CD14-positive monocyte (primary cell): Measurements from ENCODE around the gene ZEB1. TPM values are rescaled to one million over a fixed set of nuclear protein-coding genes. Genes with fewer than 3 reads are reported as not detected.

Source experiments
- DNase-seq, 3 donors: peaks; one replicate each; pipeline ENCODE4 v3.0.0-alpha.2; 2011 to 2022
- H2AFZ ChIP-seq: 2 replicates; pipeline ENCODE4 v1.6.0; 2012; ENCODE audit warnings: mild to moderate bottlenecking, low read depth, low read length, inconsistent platforms; ENCODE audit not compliant: insufficient read depth, poor library complexity, severe bottlenecking
- H3K27ac ChIP-seq, 2 donors: 1 replicate in 1 of 2; 2 replicates in 1 of 2; pipeline ENCODE4 v1.5.1; 2012 to 2013; ENCODE audit warnings: low read length in 2 of 2, control low read depth in 1 of 2, inconsistent platforms in 1 of 2, low read depth in 1 of 2, mild to moderate bottlenecking in 1 of 2
- H3K27me3 ChIP-seq, 2 donors: one replicate each; pipeline versions ENCODE4 v1.6.0 to v1.6.1; 2011 to 2013; ENCODE audit warnings: low read length in 2 of 2; ENCODE audit not compliant: control insufficient read depth in 2 of 2, insufficient read depth in 2 of 2
- H3K36me3 ChIP-seq, 2 donors: replicated peaks in 1 of 2; 1 replicate in 1 of 2; 2 replicates in 1 of 2; pipeline versions ENCODE4 v1.5.1 to v1.6.1; 2012 to 2013; ENCODE audit warnings: low read length in 2 of 2, control low read depth in 1 of 2, inconsistent platforms in 1 of 2, mild to moderate bottlenecking in 1 of 2; ENCODE audit not compliant: insufficient read depth in 2 of 2, control insufficient read depth in 1 of 2
- H3K4me1 ChIP-seq, 2 donors: 1 replicate in 1 of 2; 2 replicates in 1 of 2; pipeline versions ENCODE4 v1.5.1 to v1.6.1; 2012 to 2013; ENCODE audit warnings: low read length in 2 of 2, control low read depth in 1 of 2, inconsistent platforms in 1 of 2, mild to moderate bottlenecking in 1 of 2, moderate library complexity in 1 of 2; ENCODE audit not compliant: insufficient read depth in 2 of 2, control insufficient read depth in 1 of 2
- H3K4me2 ChIP-seq: replicated peaks from 2 replicates; pipeline ENCODE3; 2012; ENCODE audit warnings: low read length, moderate library complexity, mild to moderate bottlenecking; ENCODE audit not compliant: poor library complexity, severe bottlenecking; ENCODE audit errors: extremely low read depth
- H3K4me3 ChIP-seq, 3 experiments: fragments of 200-600 bp in 1 of 3; sonication (generic) in 1 of 3; replicated peaks in 1 of 3; 1 replicate in 2 of 3; 2 replicates in 1 of 3; pipeline ENCODE4 v1.5.1; 2011 to 2013; ENCODE audit warnings: low read length in 3 of 3, mild to moderate bottlenecking in 3 of 3, control low read depth in 2 of 3, low read depth in 2 of 3, inconsistent platforms in 1 of 3, moderate library complexity in 1 of 3
- H3K79me2 ChIP-seq: 2 replicates; pipeline ENCODE4 v1.6.0; 2012; ENCODE audit warnings: mild to moderate bottlenecking, control low read depth, inconsistent platforms, low read length, moderate library complexity; ENCODE audit not compliant: insufficient read depth
- H3K9ac ChIP-seq: 2 replicates; pipeline ENCODE4 v1.6.0; 2017; ENCODE audit warnings: low read length, mild to moderate bottlenecking; ENCODE audit not compliant: insufficient read depth, poor library complexity, severe bottlenecking
- H3K9me3 ChIP-seq, 2 donors: replicated peaks in 1 of 2; 1 replicate in 1 of 2; 2 replicates in 1 of 2; pipeline versions ENCODE4 v1.5.1 to v1.6.1; 2012 to 2013; ENCODE audit warnings: low read length in 2 of 2, control low read depth in 1 of 2; ENCODE audit not compliant: control insufficient read depth in 1 of 2, insufficient read depth in 1 of 2
- H4K20me1 ChIP-seq: 2 replicates; pipeline ENCODE4 v1.6.0; 2012; ENCODE audit warnings: mild to moderate bottlenecking, low read length, control low read depth, moderate library complexity; ENCODE audit not compliant: insufficient read depth
- H3K27ac Mint-ChIP-seq, 7 donors: one replicate each; pipeline ENCODE4 v1.8.0; 2020; ENCODE audit warnings: mild to moderate bottlenecking in 7 of 7, mixed read lengths in 7 of 7, moderate library complexity in 6 of 7, inconsistent platforms in 2 of 7
- H3K27me3 Mint-ChIP-seq, 3 donors: one replicate each; pipeline ENCODE4 v1.8.0; 2021 to 2022; ENCODE audit warnings: low read depth in 3 of 3, mild to moderate bottlenecking in 3 of 3, mixed read lengths in 3 of 3, moderate library complexity in 3 of 3, inconsistent platforms in 1 of 3
- H3K36me3 Mint-ChIP-seq, 2 donors: one replicate each; pipeline ENCODE4 v1.8.0; 2020; ENCODE audit warnings: mixed read lengths in 2 of 2, inconsistent platforms in 1 of 2, mild to moderate bottlenecking in 1 of 2
- H3K4me1 Mint-ChIP-seq: one replicate; pipeline ENCODE4 v1.8.0; 2020; ENCODE audit warnings: mild to moderate bottlenecking, mixed read lengths
- H3K4me3 Mint-ChIP-seq, 2 donors: one replicate each; pipeline ENCODE4 v1.8.0; 2020; ENCODE audit warnings: mild to moderate bottlenecking in 2 of 2, mixed read lengths in 2 of 2, moderate library complexity in 1 of 2
- H3K9me3 Mint-ChIP-seq, 7 donors: one replicate each; pipeline ENCODE4 v1.8.0; 2020 to 2022; ENCODE audit warnings: mixed read lengths in 7 of 7, mild to moderate bottlenecking in 6 of 7, moderate library complexity in 6 of 7, inconsistent platforms in 2 of 7
- CTCF ChIP-seq: fragments of 200-600 bp; IDR thresholded peaks from one replicate; pipeline ENCODE4 v1.8.0; 2022; ENCODE audit warnings: antibody characterized with exemption, mild to moderate bottlenecking
- WGBS: methylation state at CpG from one replicate; pipeline ENCODE4 v1.1.5; 2013; ENCODE audit warnings: missing lambda C conversion rate; ENCODE audit not compliant: insufficient coverage; 5-methylcytosine and 5-hydroxymethylcytosine counted together
- intact Hi-C, 2 donors: fragments of 100-400 bp; cut with micrococcal nuclease; formaldehyde crosslinking; loops; one replicate each; pipeline versions ENCODE4 v1.15.0 to v1.15.1; 2023
- polyA plus RNA-seq, 3 donors: library from polyadenylated mRNA; depleted of rRNA in 1 of 3; unstranded in 2 of 3; stranded (reverse) in 1 of 3; fragments of 300-500 nt in 2 of 3; fragments of >200 nt in 1 of 3; fragmentation: Illumina TruSeq in 2 of 3; gene quantifications; 1 replicate in 2 of 3; 2 replicates in 1 of 3; pipeline ENCODE4 v1.2.3, GENCODE V29; 2012 to 2021

ZEB1 gene
- polyA plus RNA-seq, 3 donors = 0.13 to 0.20 TPM; not detected in 1

- Histone ChIP-seq H3K4me3 (no peak overlapping the region), H3K9me3 (no peaks in the 10 kb centered on the region), H3K36me3 (no peaks in the 10 kb centered on the region), H4K20me1 (no peaks in the 10 kb centered on the region), H2AFZ (no peak overlapping the region), H3K9ac (no peak overlapping the region), H3K4me1 (no peaks in the 10 kb centered on the region), H3K4me2 (no peak overlapping the region), H3K27ac (no peak overlapping the region), H3K27me3 (no peaks in the 10 kb centered on the region), H3K79me2 (no peaks in the 10 kb centered on the region)
- Mint-ChIP-seq H3K4me1 (no peaks in the 10 kb centered on the region), H3K27ac (no peak overlapping the region), H3K9me3 (no peaks in the 10 kb centered on the region), H3K27me3 (no peaks in the 10 kb centered on the region), H3K4me3 (no peak overlapping the region), H3K36me3 (no peaks in the 10 kb centered on the region)
- intact Hi-C loops = no loop called here
- no peak for DNase-seq
- 100% methylated on average over 1 of the region's 3 CpGs for WGBS
- no peak for TF ChIP-seq CTCF
These were observed 76.7 kb downstream of the ZEB1 start for GRCh38 chr10:31395695-31396094.

GRCh38 chr10:31396376-31396775, 77.4 kb downstream of the ZEB1 start:
- no peaks in the 10 kb centered on the region for H3K9me3 ChIP-seq
- intact Hi-C loops = no loop called here
- H3K4me1 ChIP-seq = no peaks in the 10 kb centered on the region
- no peaks in the 10 kb centered on the region for H3K27me3 ChIP-seq
- H3K9ac ChIP-seq = no peak overlapping the region
- Mint-ChIP-seq H3K36me3 (no peaks in the 10 kb centered on the region), H3K4me3 (no peak overlapping the region), H3K4me1 (no peaks in the 10 kb centered on the region), H3K27ac (no peak overlapping the region), H3K9me3 (no peaks in the 10 kb centered on the region), H3K27me3 (no peaks in the 10 kb centered on the region)
- H3K4me2 ChIP-seq = no peak overlapping the region
- no peak for TF ChIP-seq CTCF
- H3K27ac ChIP-seq = no peak overlapping the region
- no peaks in the 10 kb centered on the region for H3K79me2 ChIP-seq
- no peak overlapping the region for H3K4me3 ChIP-seq
- H2AFZ ChIP-seq = no peak overlapping the region
- DNase-seq = no peak
- H3K36me3 ChIP-seq = no peaks in the 10 kb centered on the region
- no peaks in the 10 kb centered on the region for H4K20me1 ChIP-seq
